Ovary (tissue), 9 donors: ENCODE data around the gene CSF3. TPM values are rescaled to one million over a fixed set of nuclear protein-coding genes. Genes with fewer than 3 reads are reported as not detected.

Experiments
- DNase-seq, 5 donors: peaks; one replicate each; pipeline ENCODE4 v3.0.0-alpha.2; 2019 to 2020
- H3K27ac ChIP-seq, 2 donors: fragments of 200-600 bp; one replicate each; pipeline versions ENCODE4 v1.5.1 to v1.8.0; 2019 to 2022
- H3K27me3 ChIP-seq: fragments of 200-600 bp; one replicate; pipeline ENCODE4 v1.8.0; 2022
- H3K36me3 ChIP-seq: fragments of 200-600 bp; sonication (generic); one replicate; pipeline ENCODE4 v1.5.1; 2019
- H3K4me1 ChIP-seq: one replicate; pipeline ENCODE4 v1.8.1; 2013; ENCODE audit warnings: mild to moderate bottlenecking, moderate library complexity; ENCODE audit not compliant: insufficient read depth
- H3K4me3 ChIP-seq: fragments of 200-600 bp; sonication (generic); one replicate; pipeline ENCODE4 v1.5.1; 2017
- H3K9me3 ChIP-seq, 2 donors: fragments of 200-600 bp in 1 of 2; sonication (generic) in 1 of 2; one replicate each; pipeline versions ENCODE4 v1.5.1 to v1.8.1; 2013 to 2019; ENCODE audit warnings: mild to moderate bottlenecking in 1 of 2, moderate library complexity in 1 of 2
- EP300 ChIP-seq: sonication (generic); formaldehyde crosslinking; IDR thresholded peaks from one replicate; pipeline ENCODE4 v1.6.1; 2017; ENCODE audit warnings: antibody characterized with exemption
- POLR2A ChIP-seq: fragments of 450-650 bp; IDR thresholded peaks from one replicate; pipeline ENCODE4 v1.6.1; 2017; ENCODE audit warnings: antibody characterized with exemption, mild to moderate bottlenecking, moderate library complexity
- WGBS, 3 donors: extraction: QIAGEN DNeasy Blood & Tissue Kit in 1 of 3; methylation state at CpG; one replicate each; pipeline versions ENCODE4 v1.1.5 to v1.1.7; 2013 to 2017; 5-methylcytosine and 5-hydroxymethylcytosine counted together
- intact Hi-C, 4 donors: fragments of 100-400 bp; cut with DNase I; formaldehyde crosslinking; loops; one replicate each; pipeline versions ENCODE4 v1.11.0 to v1.15.1; 2022 to 2023
- polyA plus RNA-seq, 2 donors: library from polyadenylated mRNA; stranded (reverse); fragments of 200-250 nt in 1 of 2; fragments of 350-450 nt in 1 of 2; fragmentation: Illumina TruSeq in 1 of 2; extraction: RNeasy Lipid Tissue Mini Kit (QIAGEN cat#74804) in 1 of 2; gene quantifications; one replicate each; pipeline ENCODE4 v1.2.3, GENCODE V29; 2013 to 2014
- total RNA-seq, 7 donors: library from RNA; depleted of rRNA in 2 of 7; stranded (reverse); fragments of >200 nt in 2 of 7; fragmentation: NEBNext Ultra II Directional in 3 of 7; extraction: Animal tissue kit (Norgen Biotek cat#: 25700) in 3 of 7; gene quantifications; one replicate each; pipeline versions ENCODE4 v1.1.0 to v1.2.4, GENCODE V29; 2016 to 2023
- TF ChIP-seq, protein P1 (sequence below), 3 donors: fragments of 450-650 bp in 2 of 3; fragments of 200-600 bp in 1 of 3; IDR thresholded peaks; one replicate each; pipeline versions ENCODE4 v1.5.1 to v1.8.0; 2016 to 2022; ENCODE audit warnings: antibody characterized with exemption in 3 of 3, mild to moderate bottlenecking in 1 of 3
- donor health status: DM: no; HTN: no; CAD: no; lungs with moderate emphysema.
- donor health status: DM: no; HTN: no; CAD: no.
- donor health status: Bipolar disorder and iron deficiency.
- donor health status: DM: yes; HTN: yes; CAD: no.
- donor health status: DM: no; HTN: no; CAD: no.
- donor health status: DM: yes; HTN: yes; CAD: no.

CSF3 gene
- total and polyA plus RNA-seq, 9 donors = 0.32 to 197 (median 1.4) TPM; not detected in 3

DNA sequence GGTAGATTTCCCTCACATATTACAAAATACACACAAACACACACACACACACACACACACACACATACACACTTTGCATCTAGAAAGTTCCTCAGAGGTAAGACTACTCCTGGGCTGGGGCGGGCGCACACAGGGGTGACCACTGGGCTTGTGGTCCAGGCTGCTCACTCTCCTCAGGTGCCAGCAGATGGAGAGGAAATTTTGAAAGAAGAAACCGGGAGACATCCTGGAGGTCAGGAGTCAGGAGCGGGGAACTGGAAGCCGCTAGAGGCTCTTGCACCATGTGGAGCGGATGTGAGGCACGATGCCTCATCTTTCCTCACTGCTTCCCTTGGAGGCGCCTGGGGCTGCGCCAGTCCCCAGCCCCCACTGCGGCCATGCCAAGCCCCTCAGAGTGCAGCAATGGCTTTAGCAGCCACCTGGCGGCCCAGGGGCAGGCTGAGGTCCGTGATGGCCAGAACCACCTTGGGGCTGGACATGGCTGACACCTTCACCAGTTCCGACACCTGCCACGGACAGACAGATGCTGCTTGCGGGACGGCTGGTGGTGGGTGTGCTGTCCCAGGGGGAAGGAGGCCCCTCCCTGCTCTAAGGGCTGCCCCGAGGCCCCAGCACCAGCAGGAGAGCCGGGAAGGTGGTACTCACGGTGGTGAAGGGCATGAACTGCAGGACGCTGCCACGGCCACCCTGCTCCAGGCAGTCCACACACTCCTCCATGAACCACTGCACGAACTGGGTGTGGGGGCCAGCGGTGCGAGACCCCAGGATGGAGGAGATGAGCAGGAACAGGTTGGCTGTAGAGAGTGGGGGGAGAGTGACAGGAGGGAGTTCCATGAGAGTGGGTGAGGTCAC lies 4.1 kb downstream of the CSF3 start:
- TF ChIP-seq POLR2A (no peak), EP300 (no peak)
- TF ChIP-seq, protein P1, sequence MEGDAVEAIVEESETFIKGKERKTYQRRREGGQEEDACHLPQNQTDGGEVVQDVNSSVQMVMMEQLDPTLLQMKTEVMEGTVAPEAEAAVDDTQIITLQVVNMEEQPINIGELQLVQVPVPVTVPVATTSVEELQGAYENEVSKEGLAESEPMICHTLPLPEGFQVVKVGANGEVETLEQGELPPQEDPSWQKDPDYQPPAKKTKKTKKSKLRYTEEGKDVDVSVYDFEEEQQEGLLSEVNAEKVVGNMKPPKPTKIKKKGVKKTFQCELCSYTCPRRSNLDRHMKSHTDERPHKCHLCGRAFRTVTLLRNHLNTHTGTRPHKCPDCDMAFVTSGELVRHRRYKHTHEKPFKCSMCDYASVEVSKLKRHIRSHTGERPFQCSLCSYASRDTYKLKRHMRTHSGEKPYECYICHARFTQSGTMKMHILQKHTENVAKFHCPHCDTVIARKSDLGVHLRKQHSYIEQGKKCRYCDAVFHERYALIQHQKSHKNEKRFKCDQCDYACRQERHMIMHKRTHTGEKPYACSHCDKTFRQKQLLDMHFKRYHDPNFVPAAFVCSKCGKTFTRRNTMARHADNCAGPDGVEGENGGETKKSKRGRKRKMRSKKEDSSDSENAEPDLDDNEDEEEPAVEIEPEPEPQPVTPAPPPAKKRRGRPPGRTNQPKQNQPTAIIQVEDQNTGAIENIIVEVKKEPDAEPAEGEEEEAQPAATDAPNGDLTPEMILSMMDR (IDR thresholded peaks at IDR 0.05) = no peak
- DNase-seq = peak in 3 of 5 donors; percentile 60 to 65 (median 63)
- WGBS, 3 donors = 61 to 66% (median 64%) methylated on average over 24 of the region's 24 CpGs
- H3K27me3 ChIP-seq = no peaks in the 10 kb centered on the region
- intact Hi-C loops = loop anchor here in 3 of 4 donors (5.0 to 10.0 kb wide), 4 partner anchors 93 to 275 kb away; no protein-coding TSS in a partner anchor
- peaks cover 23% of the 10 kb centered on the region for H3K4me1 ChIP-seq
- H3K27ac ChIP-seq = peak overlapping the region in 1 of 2 donors; percentile 51
- no peak overlapping the region for H3K4me3 ChIP-seq
- H3K36me3 ChIP-seq = no peaks in the 10 kb centered on the region
- H3K9me3 ChIP-seq = no peaks in the 10 kb centered on the region

DNA sequence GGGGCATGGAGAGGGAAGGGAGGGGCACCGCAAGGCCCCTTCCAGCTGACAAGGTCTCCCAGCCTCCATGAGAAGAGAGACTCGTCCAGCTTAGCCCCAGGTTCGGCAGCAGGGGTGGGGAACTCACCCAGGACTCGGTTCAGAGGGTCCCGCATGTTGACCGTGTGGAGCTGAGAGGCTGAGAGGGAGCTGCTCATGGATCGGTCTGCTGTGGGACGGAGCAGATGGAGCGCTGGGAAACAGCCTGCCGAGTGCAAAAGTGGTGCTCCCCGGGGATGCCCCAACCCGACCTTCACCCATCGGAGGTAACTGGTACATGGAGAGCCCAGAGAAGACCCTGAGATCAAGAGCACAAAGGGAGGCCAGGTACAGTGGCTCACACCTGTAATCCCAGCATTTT lies 4.9 kb downstream of the CSF3 start:
- peaks cover 23% of the 10 kb centered on the region for H3K4me1 ChIP-seq
- DNase-seq = no peak
- intact Hi-C loops = loop anchor here in 1 of 4 donors (5.0 kb wide), 1 partner anchor 147 kb away; no protein-coding TSS in a partner anchor
- WGBS, 3 donors = 83 to 89% (median 84%) methylated on average over 13 of the region's 13 CpGs
- TF ChIP-seq POLR2A = no peak
- TF ChIP-seq EP300 = no peak
- TF ChIP-seq, protein P1 (IDR thresholded peaks at IDR 0.05) = no peak
- H3K36me3 ChIP-seq = no peaks in the 10 kb centered on the region
- no peak overlapping the region for H3K4me3 ChIP-seq
- no peaks in the 10 kb centered on the region for H3K9me3 ChIP-seq
- no peak overlapping the region for H3K27ac ChIP-seq
- no peaks in the 10 kb centered on the region for H3K27me3 ChIP-seq

DNA sequence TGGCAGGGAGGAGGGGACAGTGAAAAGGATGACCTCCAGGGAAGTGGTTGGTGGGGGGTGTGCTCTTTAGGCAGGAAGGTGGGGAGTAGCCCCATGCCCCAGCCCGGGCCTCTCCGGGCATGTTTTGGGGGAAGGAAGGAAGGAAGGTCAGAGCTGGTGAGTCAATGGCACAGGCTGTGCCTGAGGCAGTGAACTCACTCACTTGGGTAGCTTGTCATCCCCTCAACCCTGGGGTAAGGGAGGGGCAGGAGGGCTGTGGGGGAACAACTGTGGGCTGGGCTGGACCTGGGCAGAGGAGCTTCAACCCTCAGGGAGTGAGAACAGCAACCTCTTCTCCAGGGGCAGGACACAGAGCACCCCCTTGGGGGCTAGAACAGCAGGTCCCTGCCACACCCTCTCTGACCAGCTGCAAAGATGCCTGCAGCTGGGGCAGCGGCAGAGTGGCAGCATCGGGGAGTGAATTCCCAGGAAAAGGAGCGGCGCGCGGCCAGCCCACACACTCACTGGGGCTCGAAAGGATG lies 6.3 kb downstream of the CSF3 start:
- H3K4me3 ChIP-seq = no peak overlapping the region
- intact Hi-C loops = loop anchor here in 1 of 4 donors (5.0 kb wide), 1 partner anchor 146 kb away; no protein-coding TSS in a partner anchor
- peaks cover 23% of the 10 kb centered on the region for H3K4me1 ChIP-seq
- peak overlapping the region in 1 of 2 donors; percentile 41 for H3K27ac ChIP-seq
- 34 to 61% (median 39%) methylated on average over 9 of the region's 9 CpGs for WGBS, 3 donors
- no peaks in the 10 kb centered on the region for H3K36me3 ChIP-seq
- no peaks in the 10 kb centered on the region for H3K9me3 ChIP-seq
- no peaks in the 10 kb centered on the region for H3K27me3 ChIP-seq
- DNase-seq = peak in 2 of 5 donors; percentile 43 to 59
- TF ChIP-seq POLR2A = no peak
- TF ChIP-seq, protein P1 (IDR thresholded peaks at IDR 0.05) = no peak
- TF ChIP-seq EP300 = no peak

DNA sequence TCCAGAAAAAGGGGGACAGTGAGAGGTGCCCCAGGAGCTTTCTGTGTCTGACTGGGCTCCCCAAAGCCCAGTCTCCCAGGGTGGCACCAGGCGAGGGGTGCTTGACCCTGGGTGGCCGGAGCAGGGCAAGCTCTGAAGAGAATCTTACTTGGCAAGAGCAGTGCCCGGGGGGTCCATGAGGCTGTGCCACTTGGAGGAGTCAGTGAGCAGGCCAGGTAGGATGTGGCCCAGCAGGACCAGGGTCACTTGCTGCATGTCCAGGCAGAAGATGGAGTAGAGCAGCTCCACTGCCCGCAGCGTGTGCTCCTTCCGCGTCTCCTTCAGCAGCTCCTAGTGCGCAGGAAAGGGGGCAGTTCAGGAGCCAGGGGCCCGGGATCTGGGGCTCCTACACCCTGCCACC lies 7.3 kb downstream of the CSF3 start:
- no peaks in the 10 kb centered on the region for H3K27me3 ChIP-seq
- 89 to 94% (median 90%) methylated on average over 9 of the region's 9 CpGs for WGBS, 3 donors
- no peaks in the 10 kb centered on the region for H3K9me3 ChIP-seq
- H3K27ac ChIP-seq = no peak overlapping the region
- H3K36me3 ChIP-seq = no peaks in the 10 kb centered on the region
- TF ChIP-seq, protein P1 (IDR thresholded peaks at IDR 0.05) = no peak
- TF ChIP-seq EP300 (no peak), POLR2A (no peak)
- DNase-seq = no peak
- H3K4me1 ChIP-seq = peaks cover 26% of the 10 kb centered on the region
- H3K4me3 ChIP-seq = no peak overlapping the region
- intact Hi-C loops = loop anchor here in 1 of 4 donors (5.0 kb wide), 1 partner anchor 145 kb away; no protein-coding TSS in a partner anchor
